Hypothalamus (tissue), 51 donors: ENCODE measurements around the gene SNX1.
A peak's percentile ranks its signal among the peaks of the same experiment; 100 is the strongest.

Experiments
- DNase-seq, 51 donors: peaks; one replicate each; lab custom pipeline; 2025; lab: John Stamatoyannopoulos, UW

Gene SNX1

DNA sequence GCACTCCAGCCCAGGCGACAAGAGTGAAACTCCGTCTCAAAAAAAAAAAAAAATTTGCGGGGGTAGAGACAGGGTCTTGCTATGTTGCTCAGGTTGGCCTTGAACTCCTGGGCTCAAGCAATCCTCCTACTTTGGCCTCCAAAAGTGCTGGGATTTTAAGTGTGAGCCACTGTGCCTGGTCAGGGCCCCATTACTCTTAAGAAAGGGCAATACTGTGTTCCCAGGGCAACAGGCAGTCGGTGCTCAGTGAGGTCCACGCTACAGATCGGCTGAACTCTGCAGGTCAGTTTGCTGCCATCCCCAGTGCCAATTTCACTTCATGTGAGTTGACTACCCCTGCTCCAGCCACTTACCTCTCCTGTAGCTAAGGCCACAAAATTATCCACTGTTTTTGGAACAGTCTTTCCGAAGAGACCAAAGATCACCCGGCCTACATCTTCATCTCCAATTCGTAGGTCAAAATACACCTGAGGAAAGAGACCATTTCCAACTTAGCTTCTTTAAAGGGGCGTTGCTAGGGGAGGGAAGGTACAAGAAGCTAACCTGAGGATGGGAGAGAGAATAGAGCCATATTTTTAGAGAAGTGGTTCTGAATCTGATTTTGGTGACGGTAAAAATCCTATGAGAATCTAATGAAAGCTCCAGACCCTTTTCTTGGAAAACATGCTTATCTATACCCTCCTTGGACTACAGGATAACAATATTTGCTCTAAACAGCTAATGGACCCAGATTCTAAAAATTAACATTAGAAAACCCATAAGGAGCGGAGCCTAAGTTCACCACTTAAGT, 66.1 kb downstream of the SNX1 start:
- no peak for DNase-seq

DNA sequence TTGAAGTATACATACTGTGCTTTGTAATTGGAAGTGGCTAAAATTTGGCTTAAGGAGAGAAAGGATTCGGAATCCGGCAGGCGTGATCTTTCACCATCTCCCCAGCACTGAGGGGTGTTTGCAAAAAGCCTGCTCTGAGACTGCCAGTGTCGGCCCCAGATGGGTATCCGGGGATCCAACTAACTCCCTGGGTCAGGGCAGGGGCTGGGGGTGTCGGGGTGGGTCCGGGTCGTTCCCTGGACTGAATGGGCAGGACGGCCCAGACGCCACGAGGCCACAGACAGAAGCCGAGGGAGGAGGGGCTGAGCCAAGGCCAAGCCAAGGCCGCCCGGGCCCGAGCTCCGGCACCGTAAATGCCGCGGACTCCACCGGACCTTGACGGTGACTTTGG, 66.7 kb downstream of the SNX1 start:
- peak in 3 of 51 donors; percentile 59 to 84 (median 78) for DNase-seq

GRCh38 chr15:64162869-64163658, 67.3 kb downstream of the SNX1 start, which contains the start of gene PPIB:
Gene PPIB, minus strand, starts transcription at chr15:64163022. Its CDS starts 36 bp downstream, at chr15:64162986.
- peak; percentile 55 to 99 (median 97) for DNase-seq

DNA sequence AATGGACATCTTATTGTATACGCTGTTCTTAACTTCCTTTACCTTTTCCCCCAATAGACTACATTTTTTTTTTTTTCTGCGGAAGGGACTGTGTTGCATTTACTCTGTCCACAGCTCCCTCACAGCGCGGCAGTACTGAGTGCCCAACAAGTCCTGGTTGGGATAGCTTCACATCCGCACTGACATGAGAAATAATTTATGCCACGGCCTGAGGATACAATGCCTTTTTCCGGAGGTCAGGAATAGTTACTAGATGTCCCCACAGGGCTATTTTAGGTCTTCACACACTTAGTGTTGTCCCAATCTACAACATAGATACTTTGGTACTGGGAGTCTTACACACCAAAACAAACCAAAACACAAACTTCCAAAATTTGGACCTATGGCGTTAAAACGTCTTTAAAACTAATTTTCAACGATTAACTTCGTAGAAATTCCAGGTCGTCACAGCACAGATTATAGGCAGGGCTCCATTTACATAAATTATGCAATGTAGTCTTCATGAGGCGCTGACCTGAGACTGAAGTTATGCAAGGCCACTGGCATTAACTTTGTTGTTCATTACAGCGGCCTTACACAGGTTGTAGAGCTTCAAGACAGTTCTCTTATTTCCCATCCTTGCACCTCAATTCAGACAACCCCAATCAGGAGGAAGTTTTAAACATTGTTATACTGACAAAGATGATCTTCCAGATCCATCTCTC, 68.0 kb downstream of the SNX1 start:
- DNase-seq, result peak in 5 of 51 donors; percentile 19 to 35 (median 22)

GRCh38 chr15:64164436-64164835, 68.7 kb downstream of the SNX1 start:
- no peak for DNase-seq

DNA sequence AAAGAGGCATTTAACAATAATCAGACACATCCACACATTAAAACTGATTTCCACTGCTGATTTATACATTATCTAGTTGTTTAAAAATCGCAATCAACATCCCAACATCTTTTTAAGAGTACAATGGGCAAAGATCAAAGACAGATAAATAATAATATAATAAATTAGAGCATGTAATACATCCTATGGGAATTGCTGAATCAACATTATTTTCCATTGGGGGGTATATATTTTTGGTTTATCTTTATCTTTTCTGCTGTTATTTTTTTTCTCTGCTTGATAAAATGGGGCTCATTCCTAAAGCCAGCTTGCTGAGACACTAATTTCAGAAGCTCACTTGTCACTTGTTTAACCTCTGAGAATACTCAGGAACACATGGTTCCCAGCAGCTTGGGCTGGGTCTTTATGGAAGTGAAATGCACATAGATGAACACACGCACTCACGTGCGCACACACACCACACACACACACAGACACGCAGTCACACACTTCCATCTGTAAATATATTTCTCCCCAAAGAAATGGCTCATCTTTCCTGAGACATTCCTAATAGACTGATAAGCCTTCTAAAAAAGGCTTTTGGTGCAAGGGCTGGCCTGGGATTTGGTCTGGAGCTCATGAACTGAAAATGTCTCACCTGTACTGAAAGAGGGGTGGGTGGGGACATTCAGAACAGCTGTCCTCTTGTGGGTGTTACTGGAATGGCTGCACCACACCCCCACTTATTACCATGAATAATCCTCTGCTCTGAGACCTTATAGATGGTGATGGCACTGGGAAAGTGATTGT, 70.5 kb downstream of the SNX1 start:
- DNase-seq, result no peak

DNA sequence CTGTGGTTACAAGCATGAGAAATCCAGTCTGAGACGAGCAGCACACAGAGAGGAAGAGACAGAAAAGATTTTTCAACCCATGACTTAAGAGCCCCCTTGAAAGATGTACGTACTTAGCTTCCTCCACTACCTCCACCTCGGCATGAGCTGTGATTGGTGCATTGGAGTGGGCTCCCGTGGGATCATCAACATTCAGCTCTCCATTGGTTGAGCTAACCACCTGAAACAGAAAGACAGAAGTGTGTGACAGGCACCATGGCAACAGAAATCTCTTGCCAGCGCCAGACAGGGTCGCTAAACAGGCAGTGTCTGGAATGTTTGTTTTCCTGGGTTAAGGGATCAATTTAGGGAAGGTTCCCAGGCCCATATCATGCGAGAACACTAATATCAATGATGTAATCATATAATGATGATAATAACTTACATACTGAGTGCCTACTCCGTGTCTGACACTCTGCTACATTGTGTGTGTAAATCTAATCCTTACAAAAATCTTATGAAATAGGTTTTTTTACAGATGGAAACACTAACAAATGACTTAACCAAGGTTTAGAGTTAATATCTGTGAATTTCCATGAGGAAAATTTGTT, 84.5 kb downstream of the SNX1 start:
- peak in 20 of 51 donors; percentile 7 to 61 (median 32) for DNase-seq

- no peak for DNase-seq
Observed at GRCh38 chr15:64182859-64183370, 87.1 kb downstream of the SNX1 start.

GRCh38 chr15:64185146-64185911, 89.5 kb downstream of the SNX1 start:
- DNase-seq, result no peak

GRCh38 chr15:64187396-64188191, 91.8 kb downstream of the SNX1 start:
- no peak for DNase-seq
